HEK293 (cell line): Measurements from ENCODE around the gene CCNL1.

Experiments
- GLIS1 ChIP-seq: fragments of 450-650 bp; formaldehyde crosslinking; IDR thresholded peaks from 2 replicates; pipeline ENCODE4 v1.5.1; 2016; ENCODE audit warnings: missing biosample characterization, missing genetic modification characterization
- GLIS2 ChIP-seq: fragments of 450-650 bp; formaldehyde crosslinking; IDR thresholded peaks from 2 replicates; pipeline ENCODE4 v1.5.1; 2016; ENCODE audit warnings: missing biosample characterization, missing genetic modification characterization
- KLF1 ChIP-seq: fragments of 450-650 bp; formaldehyde crosslinking; IDR thresholded peaks from 2 replicates; pipeline ENCODE4 v1.5.1; 2016; ENCODE audit warnings: missing biosample characterization, missing genetic modification characterization
- KLF10 ChIP-seq: fragments of 450-650 bp; IDR thresholded peaks from 2 replicates; pipeline ENCODE4 v1.5.1; 2018; ENCODE audit warnings: missing biosample characterization, mild to moderate bottlenecking, missing genetic modification characterization
- KLF16 ChIP-seq: fragments of 450-650 bp; formaldehyde crosslinking; IDR thresholded peaks from 2 replicates; pipeline ENCODE4 v1.5.1; 2017; ENCODE audit warnings: missing biosample characterization, missing genetic modification characterization
- OVOL3 ChIP-seq: fragments of 450-650 bp; formaldehyde crosslinking; IDR thresholded peaks from 2 replicates; pipeline ENCODE4 v1.5.1; 2016; ENCODE audit warnings: missing biosample characterization, missing genetic modification characterization
- SP2 ChIP-seq: fragments of 450-650 bp; formaldehyde crosslinking; IDR thresholded peaks from 2 replicates; pipeline ENCODE4 v1.5.1; 2016; ENCODE audit warnings: missing biosample characterization, missing genetic modification characterization
- SP7 ChIP-seq: fragments of 450-650 bp; formaldehyde crosslinking; IDR thresholded peaks from 2 replicates; pipeline ENCODE4 v1.5.1; 2016; ENCODE audit warnings: missing biosample characterization, missing genetic modification characterization
- ZBTB1 ChIP-seq: fragments of 450-650 bp; formaldehyde crosslinking; IDR thresholded peaks from 2 replicates; pipeline ENCODE4 v1.5.1; 2016; ENCODE audit warnings: missing biosample characterization, missing genetic modification characterization
- ZBTB11 ChIP-seq: fragments of 450-650 bp; formaldehyde crosslinking; conservative IDR thresholded peaks from 2 replicates; pipeline ENCODE4 v1.5.1; 2016; ENCODE audit warnings: low read depth, missing biosample characterization, missing genetic modification characterization
- ZBTB21 ChIP-seq: fragments of 450-650 bp; formaldehyde crosslinking; IDR thresholded peaks from 2 replicates; pipeline ENCODE4 v1.5.1; 2017; ENCODE audit warnings: missing biosample characterization, missing genetic modification characterization
- ZBTB26 ChIP-seq: fragments of 450-650 bp; formaldehyde crosslinking; optimal IDR thresholded peaks from 2 replicates; pipeline ENCODE3; 2016; ENCODE audit warnings: missing biosample characterization, mild to moderate bottlenecking, missing genetic modification characterization
- ZBTB8A ChIP-seq: fragments of 450-650 bp; formaldehyde crosslinking; IDR thresholded peaks from 2 replicates; pipeline ENCODE4 v1.5.1; 2016; ENCODE audit warnings: missing biosample characterization, missing genetic modification characterization
- ZFP69B ChIP-seq: fragments of 450-650 bp; formaldehyde crosslinking; IDR thresholded peaks from 2 replicates; pipeline ENCODE4 v1.5.1; 2016; ENCODE audit warnings: missing biosample characterization, missing genetic modification characterization
- ZNF274 ChIP-seq, 2 experiments: fragments of 200-500 bp in 1 of 2; fragments of 450-650 bp in 1 of 2; sonication (Bioruptor generic) in 1 of 2; formaldehyde crosslinking in 1 of 2; IDR thresholded peaks; 2 replicates each; pipeline versions ENCODE4 v1.5.1 to v1.6.1; 2014 to 2016; ENCODE audit warnings: borderline replicate concordance in 1 of 2, inconsistent platforms in 1 of 2, low read length in 1 of 2, missing biosample characterization in 1 of 2, missing genetic modification characterization in 1 of 2
- ZNF302 ChIP-seq: fragments of 450-650 bp; formaldehyde crosslinking; IDR thresholded peaks from 2 replicates; pipeline ENCODE4 v1.5.1; 2016; ENCODE audit warnings: missing biosample characterization, missing genetic modification characterization, low read depth
- ZNF501 ChIP-seq: fragments of 450-650 bp; formaldehyde crosslinking; IDR thresholded peaks from 2 replicates; pipeline ENCODE4 v1.5.1; 2016; ENCODE audit warnings: missing biosample characterization, missing genetic modification characterization
- ZNF555 ChIP-seq: fragments of 450-650 bp; formaldehyde crosslinking; conservative IDR thresholded peaks from 2 replicates; pipeline ENCODE4 v1.5.1; 2017; ENCODE audit warnings: missing biosample characterization, mild to moderate bottlenecking, missing genetic modification characterization, inconsistent platforms
- ZNF561 ChIP-seq: fragments of 450-650 bp; IDR thresholded peaks from 2 replicates; pipeline ENCODE4 v1.5.1; 2018; ENCODE audit warnings: missing biosample characterization, missing genetic modification characterization, borderline replicate concordance
- ZNF580 ChIP-seq: fragments of 450-650 bp; formaldehyde crosslinking; IDR thresholded peaks from 2 replicates; pipeline ENCODE4 v1.5.1; 2016; ENCODE audit warnings: missing biosample characterization, missing genetic modification characterization
- ZNF600 ChIP-seq: fragments of 450-650 bp; formaldehyde crosslinking; IDR thresholded peaks from 2 replicates; pipeline ENCODE4 v1.5.1; 2016; ENCODE audit warnings: missing biosample characterization, missing genetic modification characterization
- ZNF610 ChIP-seq: fragments of 450-650 bp; formaldehyde crosslinking; IDR thresholded peaks from 2 replicates; pipeline ENCODE4 v1.5.1; 2016; ENCODE audit warnings: missing biosample characterization, missing genetic modification characterization, borderline replicate concordance
- ZNF623 ChIP-seq: fragments of 450-650 bp; formaldehyde crosslinking; IDR thresholded peaks from 2 replicates; pipeline ENCODE4 v1.5.1; 2016; ENCODE audit warnings: missing biosample characterization, missing genetic modification characterization
- ZNF704 ChIP-seq: fragments of 450-650 bp; formaldehyde crosslinking; IDR thresholded peaks from 2 replicates; pipeline ENCODE4 v1.5.1; 2016; ENCODE audit warnings: missing biosample characterization, missing genetic modification characterization
- ZNF76 ChIP-seq: fragments of 450-650 bp; formaldehyde crosslinking; IDR thresholded peaks from 2 replicates; pipeline ENCODE4; 2016; ENCODE audit warnings: low read depth, missing biosample characterization, missing genetic modification characterization, borderline replicate concordance
- ZXDB ChIP-seq: fragments of 450-650 bp; formaldehyde crosslinking; IDR thresholded peaks from 2 replicates; pipeline ENCODE4 v1.5.1; 2016; ENCODE audit warnings: missing biosample characterization, missing genetic modification characterization
- TF ChIP-seq, protein P1 (sequence below): fragments of 450-650 bp; IDR thresholded peaks from 2 replicates; pipeline ENCODE4 v1.5.1; 2018; ENCODE audit warnings: missing biosample characterization, mild to moderate bottlenecking, missing genetic modification characterization
- TF ChIP-seq, protein P2 (sequence below): fragments of 450-650 bp; formaldehyde crosslinking; IDR thresholded peaks from 2 replicates; pipeline ENCODE4 v1.5.1; 2016; ENCODE audit warnings: missing biosample characterization, missing genetic modification characterization

CCNL1 gene

GRCh38 chr3:157159762-157160657 is at the start of gene CCNL1 (continued):
- TF ChIP-seq, protein P1, sequence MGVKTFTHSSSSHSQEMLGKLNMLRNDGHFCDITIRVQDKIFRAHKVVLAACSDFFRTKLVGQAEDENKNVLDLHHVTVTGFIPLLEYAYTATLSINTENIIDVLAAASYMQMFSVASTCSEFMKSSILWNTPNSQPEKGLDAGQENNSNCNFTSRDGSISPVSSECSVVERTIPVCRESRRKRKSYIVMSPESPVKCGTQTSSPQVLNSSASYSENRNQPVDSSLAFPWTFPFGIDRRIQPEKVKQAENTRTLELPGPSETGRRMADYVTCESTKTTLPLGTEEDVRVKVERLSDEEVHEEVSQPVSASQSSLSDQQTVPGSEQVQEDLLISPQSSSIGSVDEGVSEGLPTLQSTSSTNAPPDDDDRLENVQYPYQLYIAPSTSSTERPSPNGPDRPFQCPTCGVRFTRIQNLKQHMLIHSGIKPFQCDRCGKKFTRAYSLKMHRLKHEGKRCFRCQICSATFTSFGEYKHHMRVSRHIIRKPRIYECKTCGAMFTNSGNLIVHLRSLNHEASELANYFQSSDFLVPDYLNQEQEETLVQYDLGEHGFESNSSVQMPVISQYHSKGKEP: peak; percentile 82; the same call in 1 of the 2 replicates
- TF ChIP-seq KLF1 (tag by site-specific recombination): peak; percentile 91
- peak; percentile 81 for TF ChIP-seq ZNF561 (tag by site-specific recombination)
- peak; percentile 72 for TF ChIP-seq ZNF580 (tag by site-specific recombination)
- TF ChIP-seq ZNF610: no peak
- TF ChIP-seq ZNF274 (IDR thresholded peaks at IDR 0.05; ENCODE audit: low read length): no peak
- TF ChIP-seq ZNF274 (tag by site-specific recombination; IDR thresholded peaks at IDR 0.05; ENCODE audit: borderline replicate concordance): no peak
- TF ChIP-seq ZNF302: no peak
- no peak for TF ChIP-seq ZNF623
- peak; percentile 60 for TF ChIP-seq ZFP69B
- TF ChIP-seq ZNF600: 0 out of 2 replicates have a peak, but pooled peaks have one; percentile 31
- peak; percentile 29; the same call in 1 of the 2 replicates for TF ChIP-seq OVOL3
- TF ChIP-seq, protein P2, sequence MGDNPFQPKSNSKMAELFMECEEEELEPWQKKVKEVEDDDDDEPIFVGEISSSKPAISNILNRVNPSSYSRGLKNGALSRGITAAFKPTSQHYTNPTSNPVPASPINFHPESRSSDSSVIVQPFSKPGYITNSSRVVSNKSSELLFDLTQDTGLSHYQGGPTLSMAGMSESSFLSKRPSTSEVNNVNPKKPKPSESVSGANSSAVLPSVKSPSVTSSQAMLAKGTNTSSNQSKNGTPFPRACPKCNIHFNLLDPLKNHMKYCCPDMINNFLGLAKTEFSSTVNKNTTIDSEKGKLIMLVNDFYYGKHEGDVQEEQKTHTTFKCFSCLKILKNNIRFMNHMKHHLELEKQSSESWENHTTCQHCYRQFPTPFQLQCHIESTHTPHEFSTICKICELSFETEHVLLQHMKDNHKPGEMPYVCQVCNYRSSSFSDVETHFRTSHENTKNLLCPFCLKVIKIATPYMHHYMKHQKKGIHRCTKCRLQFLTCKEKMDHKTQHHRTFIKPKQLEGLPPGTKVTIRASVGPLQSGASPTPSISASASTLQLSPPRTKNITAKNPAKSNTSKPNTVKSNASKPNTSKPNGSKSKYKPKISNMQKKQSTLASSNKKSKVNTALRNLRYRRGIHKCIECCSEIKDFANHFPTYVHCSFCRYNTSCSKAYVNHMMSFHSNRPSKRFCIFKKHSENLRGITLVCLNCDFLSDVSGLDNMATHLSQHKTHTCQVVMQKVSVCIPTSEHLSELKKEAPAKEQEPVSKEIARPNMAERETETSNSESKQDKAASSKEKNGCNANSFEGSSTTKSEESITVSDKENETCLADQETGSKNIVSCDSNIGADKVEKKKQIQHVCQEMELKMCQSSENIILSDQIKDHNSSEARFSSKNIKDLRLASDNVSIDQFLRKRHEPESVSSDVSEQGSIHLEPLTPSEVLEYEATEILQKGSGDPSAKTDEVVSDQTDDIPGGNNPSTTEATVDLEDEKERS (tag by site-specific recombination): peak; percentile 65
- peak; percentile 94 for TF ChIP-seq ZNF76 (tag by site-specific recombination)
- TF ChIP-seq KLF16 (tag by site-specific recombination): peak; percentile 96
- peak; percentile 98 for TF ChIP-seq ZBTB26
- peak; percentile 93 for TF ChIP-seq SP7
- peak; percentile 47; the same call in 1 of the 2 replicates for TF ChIP-seq GLIS2
- no peak; the same call in 1 of the 2 replicates for TF ChIP-seq ZBTB1
- TF ChIP-seq ZNF704 (tag by site-specific recombination): 0 out of 2 replicates have a peak, but pooled peaks have one; percentile 24
- peak; percentile 55 for TF ChIP-seq GLIS1 (tag by site-specific recombination)
- TF ChIP-seq ZBTB8A: peak; percentile 45
- TF ChIP-seq ZXDB (tag by site-specific recombination): peak; percentile 89
- peak; percentile 94 for TF ChIP-seq ZBTB11 (tag by site-specific recombination)
- peak; percentile 94 for TF ChIP-seq KLF10 (tag by site-specific recombination)
- peak; percentile 73 for TF ChIP-seq SP2 (tag by site-specific recombination)
- peak; percentile 97 for TF ChIP-seq ZBTB21 (tag by site-specific recombination)
- TF ChIP-seq ZNF501: peak; percentile 98
- TF ChIP-seq ZNF555 (tag by site-specific recombination): no peak
